GM12878 (cell line): ENCODE results near the gene ANKRD7. TPM values are rescaled to one million over a fixed set of nuclear protein-coding genes. Genes with fewer than 3 reads are reported as not detected.

Source experiments
- ATAC-seq: fragments of 200-7000 bp; cut with Tn5 transposase; 3 replicates; pipeline ENCODE4 v1.9.1; 2020; ENCODE audit warnings: mild to moderate bottlenecking, moderate library complexity
- BruUV-seq: library from RNA; stranded (reverse); fragments of 400-500 nt; replicated peaks from 2 replicates; lab custom pipeline; 2021; lab: Mats Ljungman, UMichigan
- CTCF ChIA-PET: fragments of 300-600 bp; sonication (Branson Sonifier 250); formaldehyde crosslinking; extraction: SDS; loops from one replicate; lab custom pipeline; 2021; ENCODE audit warnings: inconsistent platforms; lab: Yijun Ruan, JAX
- POLR2A ChIA-PET: fragments of 350-600 bp; formaldehyde crosslinking; extraction: SDS; loops from one replicate; lab custom pipeline; 2021; ENCODE audit warnings: inconsistent platforms; lab: Charles Lee
- RAD21 ChIA-PET: fragments of 300-600 bp; sonication (Branson Sonifier 250); formaldehyde crosslinking; loops from one replicate; lab custom pipeline; 2023; ENCODE audit warnings: antibody characterized with exemption; ENCODE audit not compliant: unreplicated experiment; lab: Charles Lee
- SMC1A ChIA-PET: fragments of 300-600 bp; sonication (Branson Sonifier 250); formaldehyde crosslinking; loops from one replicate; lab custom pipeline; 2023; ENCODE audit not compliant: unreplicated experiment, uncharacterized antibody; lab: Charles Lee
- DNase-seq: peaks from one replicate; pipeline ENCODE4 v3.0.0-alpha.2; 2011; ENCODE audit warnings: low read depth, low spot score
- FAIRE-seq: peaks from 3 replicates; lab custom pipeline; 2011; peaks lifted over from hg19 to GRCh38; lab: Jason Lieb, UNC
- H2AFZ ChIP-seq: 2 replicates; pipeline ENCODE4 v1.6.0; 2011; ENCODE audit warnings: low read depth, low read length, control low read depth; ENCODE audit not compliant: control insufficient read depth
- H3K27ac ChIP-seq: 2 replicates; pipeline ENCODE4 v1.5.1; 2011; ENCODE audit warnings: control low read depth; ENCODE audit not compliant: control insufficient read depth, insufficient read depth
- H3K27me3 ChIP-seq, 2 experiments: replicated peaks in 1 of 2; 2 replicates each; pipeline versions ENCODE4 v1.6.0 to v1.6.1; 2011; ENCODE audit warnings: low read length in 1 of 2; ENCODE audit not compliant: control insufficient read depth in 2 of 2, insufficient read depth in 2 of 2
- H3K36me3 ChIP-seq, 2 experiments: 2 replicates each; pipeline ENCODE4 v1.5.1; 2011; ENCODE audit warnings: low read length in 1 of 2; ENCODE audit not compliant: control insufficient read depth in 2 of 2, insufficient read depth in 2 of 2
- H3K4me1 ChIP-seq: 2 replicates; pipeline ENCODE4 v1.6.1; 2011; ENCODE audit warnings: mild to moderate bottlenecking, low read length, moderate library complexity, mixed read lengths; ENCODE audit not compliant: control insufficient read depth, insufficient read depth
- H3K4me2 ChIP-seq: 2 replicates; pipeline ENCODE4 v1.6.0; 2011; ENCODE audit warnings: control low read depth; ENCODE audit not compliant: control insufficient read depth, insufficient read depth
- H3K4me3 ChIP-seq: fragments of 200-600 bp; sonication (generic); 2 replicates; pipeline ENCODE4 v1.5.1; 2016
- H3K79me2 ChIP-seq: 2 replicates; pipeline ENCODE4 v1.6.0; 2011; ENCODE audit warnings: low read length; ENCODE audit not compliant: control insufficient read depth, insufficient read depth
- H3K9ac ChIP-seq: 2 replicates; pipeline ENCODE4 v1.8.0; 2011; ENCODE audit warnings: low read length, control low read depth, mixed read lengths; ENCODE audit not compliant: control insufficient read depth, insufficient read depth
- H3K9me3 ChIP-seq: replicated peaks from 3 replicates; pipeline ENCODE4 v1.5.1; 2011; ENCODE audit warnings: mild to moderate bottlenecking, low read length; ENCODE audit not compliant: control insufficient read depth, insufficient read depth
- H4K20me1 ChIP-seq: 2 replicates; pipeline ENCODE4 v1.6.0; 2011; ENCODE audit not compliant: control insufficient read depth, insufficient read depth
- CBX5 ChIP-seq: sonication (generic); IDR thresholded peaks from 2 replicates; pipeline ENCODE4 v1.6.1; 2016; ENCODE audit warnings: low read depth, moderate library complexity, mild to moderate bottlenecking, inconsistent platforms
- CTCF ChIP-seq, 3 experiments: IDR thresholded peaks in 2 of 3; conservative IDR thresholded peaks in 1 of 3; 2 replicates each; pipeline ENCODE4 v1.5.1; 2011; ENCODE audit warnings: low read depth in 3 of 3, low read length in 3 of 3, mild to moderate bottlenecking in 3 of 3, control low read depth in 2 of 3, moderate library complexity in 2 of 3, inconsistent platforms in 1 of 3, mixed read lengths in 1 of 3; ENCODE audit not compliant: control insufficient read depth in 2 of 3, insufficient read depth in 1 of 3; ENCODE audit errors: extremely low read depth in 1 of 3
- E2F4 ChIP-seq: IDR thresholded peaks from 2 replicates; pipeline ENCODE4 v1.6.1; 2012; ENCODE audit warnings: low read depth, low read length, improper control_type of control experiment
- HSF1 ChIP-seq: fragments of 150-350 bp; IDR thresholded peaks from 2 replicates; pipeline ENCODE4 v1.6.1; 2014; ENCODE audit warnings: mild to moderate bottlenecking, low read depth, low read length
- KDM1A ChIP-seq: fragments of 200-600 bp; sonication (generic); IDR thresholded peaks from 2 replicates; pipeline ENCODE4 v1.6.1; 2016; ENCODE audit warnings: borderline replicate concordance
- NFIC ChIP-seq: IDR thresholded peaks from 2 replicates; pipeline ENCODE4 v1.6.1; 2012; ENCODE audit warnings: low read depth, mild to moderate bottlenecking, inconsistent platforms, low read length, moderate library complexity
- RAD21 ChIP-seq: IDR thresholded peaks from 2 replicates; pipeline ENCODE4 v1.6.1; 2011; ENCODE audit warnings: mild to moderate bottlenecking, low read depth, low read length, moderate library complexity; ENCODE audit not compliant: insufficient read depth
- SIN3A ChIP-seq: IDR thresholded peaks from 2 replicates; pipeline ENCODE4 v1.6.1; 2012; ENCODE audit warnings: low read depth, low read length, improper control_type of control experiment
- SREBF1 ChIP-seq: IDR thresholded peaks from 2 replicates; pipeline ENCODE4 v1.6.1; 2012; ENCODE audit warnings: mild to moderate bottlenecking, low read length
- TBL1XR1 ChIP-seq: IDR thresholded peaks from 2 replicates; pipeline ENCODE4 v1.6.1; 2012; ENCODE audit warnings: low read depth, low read length, improper control_type of control experiment
- USF2 ChIP-seq: IDR thresholded peaks from 2 replicates; pipeline ENCODE4 v1.6.1; 2011; ENCODE audit warnings: low read depth, low read length, improper control_type of control experiment, borderline replicate concordance
- ZNF592 ChIP-seq: fragments of 450-650 bp; IDR thresholded peaks from 2 replicates; pipeline ENCODE4 v1.6.1; 2017; ENCODE audit warnings: mild to moderate bottlenecking, moderate library complexity
- ZZZ3 ChIP-seq: IDR thresholded peaks from 2 replicates; pipeline ENCODE4 v1.6.1; 2011; ENCODE audit warnings: low read depth; ENCODE audit not compliant: control insufficient read depth, insufficient read length
- WGBS: methylation state at CpG from one replicate; pipeline ENCODE4 v1.1.6; 2016; ENCODE audit warnings: low lambda C conversion rate; ENCODE audit not compliant: insufficient replicate concordance, insufficient coverage; ENCODE audit errors: missing lambda C conversion rate; 5-methylcytosine and 5-hydroxymethylcytosine counted together
- in situ Hi-C: fragments of 300-500 bp; cut with MboI; formaldehyde crosslinking; loops from 9 replicates; pipeline ENCODE4 v1.14.3; 2018; ENCODE audit warnings: mixed read lengths
- intact Hi-C: fragments of 100-400 bp; cut with micrococcal nuclease; formaldehyde crosslinking; loops from one replicate; pipeline ENCODE4 v1.14.2; 2022; ENCODE audit not compliant: unreplicated experiment
- polyA plus RNA-seq, 11 experiments: library from polyadenylated mRNA; depleted of rRNA in 4 of 11; unstranded in 6 of 11; stranded (reverse) in 5 of 11; fragments of >200 nt; fragmentation: Nextera tagmentation in 4 of 11; fragmentation: Illumina TruSeq in 1 of 11; extraction: Ambion mirVana in 4 of 11; extraction: Trizol in 1 of 11; gene quantifications; 1 replicate in 1 of 11; 2 replicates in 10 of 11; pipeline versions ENCODE4 v1.2.1 to v1.2.3, GENCODE V29; 2011 to 2016; ENCODE audit warnings: inconsistent platforms in 2 of 11, missing spikeins in 2 of 11, low read depth in 1 of 11
- total RNA-seq, 4 experiments: library from RNA; depleted of rRNA in 3 of 4; stranded (reverse); fragments of >200 nt in 3 of 4; fragmentation: Illumina TruSeq in 1 of 4; extraction: Trizol in 1 of 4; gene quantifications; 2 replicates each; pipeline versions ENCODE4 v1.2.1 to v1.2.3, GENCODE V29; 2013 to 2021

Gene ANKRD7
- total and polyA plus RNA-seq, 10 of the 15 experiments (the other 5 are each of a cell fraction or from before 2014, with no cell fraction given), result 0.12 to 0.46 (median 0.31) TPM; not detected in 3

GRCh38 chr7:118183428-118183785, 41.1 kb upstream of the ANKRD7 start:
- FAIRE-seq (no peak), DNase-seq (no peak), ATAC-seq (peak; percentile 16)
- H3K79me2 ChIP-seq, result peaks cover 52% of the 10 kb centered on the region
- 1% methylated on average over 15 of the region's 15 CpGs for WGBS
- in situ Hi-C loops (no loop called here), intact Hi-C loops (loop anchor here (5.0 to 10.0 kb wide), 3 partner anchors 141 to 1321 kb away; partner anchors contain the start of gene CAPZA2)
- ChIA-PET SMC1A (no interaction called here), RAD21 (no interaction called here), POLR2A (no interaction called here), CTCF (interaction anchor here (1.5 kb wide), 1 partner anchor 12 kb away, joined by 3 read pairs; no protein-coding TSS in a partner anchor)
- no peaks in the 10 kb centered on the region for H3K4me1 ChIP-seq
- H3K4me3 ChIP-seq, result peak overlapping the region; percentile 63
- H3K27me3 ChIP-seq, result no peaks in the 10 kb centered on the region
- no peaks in the 10 kb centered on the region for H3K9me3 ChIP-seq
- peak overlapping the region; percentile 68 for H3K4me2 ChIP-seq
- H3K36me3 ChIP-seq, result peaks cover 0 to 8% of the 10 kb centered on the region in 2 experiments; a peak in 2 of 4 replicates
- H4K20me1 ChIP-seq, result no peaks in the 10 kb centered on the region
- H2AFZ ChIP-seq, result peak overlapping the region; percentile 85
- BruUV-seq, result TSS peak; percentile 99
- H3K27ac ChIP-seq, result peak overlapping the region; percentile 93
- H3K9ac ChIP-seq, result peak overlapping the region; percentile 97
- TF ChIP-seq SIN3A (no peak), E2F4 (no peak), SREBF1 (no peak), CBX5 (peak; percentile 3; the same call in 1 of the 2 replicates), KDM1A (no peak), RAD21 (no peak), USF2 (no peak), ZZZ3 (no peak), TBL1XR1 (no peak), HSF1 (no peak), NFIC (0 out of 2 replicates have a peak, but pooled peaks have one; percentile 25), ZNF592 (no peak), CTCF (IDR thresholded peaks at IDR 0.05 in 2 of 3, conservative IDR thresholded peaks at IDR 0.05 in 1 of 3; ENCODE audit: control insufficient read depth in 2 of 3, extremely low read depth in 1 of 3, insufficient read depth in 1 of 3, low read depth in 3 of 3, low read length in 3 of 3) (no peak)
